Karpas-422 (cell line): Measurements from ENCODE around the gene SCAMP5. TPM values are rescaled to one million over a fixed set of nuclear protein-coding genes. Genes with fewer than 3 reads are reported as not detected.

Source experiments
- DNase-seq: peaks from one replicate; pipeline ENCODE4 v3.0.0-alpha.2; 2015
- H2AFZ ChIP-seq: fragments of 200-600 bp; sonication (generic); 2 replicates; pipeline ENCODE4 v1.6.1; 2014; ENCODE audit warnings: antibody characterized with exemption, low read length, mixed read lengths
- H3K27ac ChIP-seq: fragments of 200-600 bp; sonication (generic); 2 replicates; pipeline ENCODE4 v1.5.1; 2014; ENCODE audit warnings: mild to moderate bottlenecking, low read length, moderate library complexity
- H3K27me3 ChIP-seq: fragments of 200-600 bp; sonication (generic); 2 replicates; pipeline ENCODE4 v1.6.1; 2014; ENCODE audit warnings: low read length, mixed read lengths
- H3K36me3 ChIP-seq: fragments of 200-600 bp; sonication (generic); 2 replicates; pipeline ENCODE4 v1.6.1; 2014; ENCODE audit warnings: low read length, mixed read lengths; ENCODE audit not compliant: insufficient read depth
- H3K4me1 ChIP-seq: fragments of 200-600 bp; sonication (generic); 2 replicates; pipeline ENCODE4 v1.6.1; 2014; ENCODE audit warnings: mild to moderate bottlenecking, low read length, mixed read lengths
- H3K4me2 ChIP-seq: fragments of 200-600 bp; sonication (generic); 2 replicates; pipeline ENCODE4 v1.6.1; 2014; ENCODE audit warnings: low read length, low read depth, mild to moderate bottlenecking; ENCODE audit not compliant: poor library complexity, severe bottlenecking
- H3K4me3 ChIP-seq: fragments of 200-600 bp; sonication (generic); 2 replicates; pipeline ENCODE4 v1.5.1; 2014; ENCODE audit warnings: mild to moderate bottlenecking, antibody characterized with exemption, low read length, mixed read lengths
- H3K79me2 ChIP-seq: fragments of 200-600 bp; sonication (generic); 2 replicates; pipeline ENCODE4 v1.6.1; 2014; ENCODE audit warnings: mild to moderate bottlenecking, low read length, mixed read lengths
- H3K9ac ChIP-seq: fragments of 200-600 bp; sonication (generic); 2 replicates; pipeline ENCODE4 v1.6.0; 2014; ENCODE audit warnings: low read length
- H3K9me2 ChIP-seq: fragments of 200-600 bp; sonication (generic), shearing (Covaris generic); replicated peaks from 2 replicates; pipeline ENCODE4 v1.6.0; 2014; ENCODE audit warnings: mild to moderate bottlenecking, low read length, moderate library complexity; ENCODE audit not compliant: insufficient read depth
- H3K9me3 ChIP-seq: fragments of 300-700, 200-600 bp; sonication (generic); 2 replicates; pipeline ENCODE4 v1.6.1; 2014; ENCODE audit warnings: low read length, mixed read lengths
- H4K20me1 ChIP-seq: fragments of 200-600 bp; sonication (generic); 2 replicates; pipeline ENCODE4 v1.6.1; 2014; ENCODE audit warnings: mild to moderate bottlenecking, antibody characterized with exemption, low read length, low read depth; ENCODE audit not compliant: insufficient read depth
- total RNA-seq: library from RNA; depleted of rRNA; stranded (reverse); fragments of >200 nt; shearing (Covaris generic); gene quantifications from 2 replicates; pipeline ENCODE4 v1.2.3, GENCODE V29; 2014; ENCODE audit warnings: low replicate concordance

SCAMP5 gene
- total RNA-seq, 1 experiment from 2014 or later, result 54.0 TPM

GRCh38 chr15:75056036-75056435 lies 60.7 kb downstream of the SCAMP5 start:
- Histone ChIP-seq H3K36me3 (no peaks in the 10 kb centered on the region), H3K79me2 (no peaks in the 10 kb centered on the region), H3K9ac (no peak overlapping the region), H3K4me1 (no peaks in the 10 kb centered on the region), H3K4me2 (no peak overlapping the region), H3K9me2 (no peaks in the 10 kb centered on the region), H3K4me3 (no peak overlapping the region), H3K27ac (no peak overlapping the region), H3K27me3 (no peaks in the 10 kb centered on the region), H2AFZ (no peak overlapping the region), H3K9me3 (no peaks in the 10 kb centered on the region), H4K20me1 (peaks cover 7% of the 10 kb centered on the region; the same call in 1 of the 2 replicates)
- no peak for DNase-seq

DNA sequence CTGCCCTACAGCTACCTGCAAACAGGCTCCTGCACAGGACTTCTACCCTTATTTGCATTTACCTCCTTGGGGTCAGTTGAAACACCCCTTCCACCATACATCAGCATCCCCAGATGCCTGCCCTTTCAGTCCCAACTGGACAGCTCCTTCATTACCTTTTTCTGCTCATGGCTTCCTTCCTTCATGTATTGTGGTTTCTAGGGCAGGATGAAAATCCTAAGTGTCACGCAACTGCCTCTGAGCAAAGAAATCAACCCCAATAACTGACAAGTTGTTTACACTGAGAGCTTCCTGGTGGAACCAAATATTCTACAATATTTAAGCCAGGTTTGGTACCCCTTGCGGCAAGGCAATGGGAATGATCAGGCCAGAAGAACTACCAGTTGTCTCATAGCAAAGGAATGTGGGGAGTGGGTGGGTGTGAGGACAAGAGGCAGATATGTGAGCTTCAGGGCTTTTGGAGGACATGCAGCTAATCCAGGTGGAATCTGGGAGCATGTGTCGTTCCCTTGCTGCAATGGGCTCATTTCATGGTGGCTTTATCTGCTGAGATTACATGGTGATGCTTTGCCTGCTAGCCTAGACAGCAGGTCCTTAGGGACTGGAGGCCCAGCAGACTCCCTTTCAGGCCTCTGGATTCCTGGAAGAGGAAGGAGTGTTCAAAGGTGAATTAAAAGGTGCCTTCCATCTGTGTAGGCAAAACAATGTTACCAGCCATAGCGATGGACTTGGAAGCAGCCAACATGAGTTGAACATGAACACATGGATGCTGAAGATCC lies 63.0 kb downstream of the SCAMP5 start:
- no peaks in the 10 kb centered on the region for H3K27me3 ChIP-seq
- H3K9me2 ChIP-seq, result no peaks in the 10 kb centered on the region
- no peaks in the 10 kb centered on the region for H3K9me3 ChIP-seq
- no peak overlapping the region for H2AFZ ChIP-seq
- peaks cover 6% of the 10 kb centered on the region; the same call in 1 of the 2 replicates for H4K20me1 ChIP-seq
- DNase-seq, result no peak
- no peaks in the 10 kb centered on the region for H3K36me3 ChIP-seq
- H3K4me2 ChIP-seq, result no peak overlapping the region
- H3K9ac ChIP-seq, result no peak overlapping the region
- no peak overlapping the region for H3K4me3 ChIP-seq
- H3K27ac ChIP-seq, result no peak overlapping the region
- no peaks in the 10 kb centered on the region for H3K79me2 ChIP-seq
- H3K4me1 ChIP-seq, result no peaks in the 10 kb centered on the region

DNA sequence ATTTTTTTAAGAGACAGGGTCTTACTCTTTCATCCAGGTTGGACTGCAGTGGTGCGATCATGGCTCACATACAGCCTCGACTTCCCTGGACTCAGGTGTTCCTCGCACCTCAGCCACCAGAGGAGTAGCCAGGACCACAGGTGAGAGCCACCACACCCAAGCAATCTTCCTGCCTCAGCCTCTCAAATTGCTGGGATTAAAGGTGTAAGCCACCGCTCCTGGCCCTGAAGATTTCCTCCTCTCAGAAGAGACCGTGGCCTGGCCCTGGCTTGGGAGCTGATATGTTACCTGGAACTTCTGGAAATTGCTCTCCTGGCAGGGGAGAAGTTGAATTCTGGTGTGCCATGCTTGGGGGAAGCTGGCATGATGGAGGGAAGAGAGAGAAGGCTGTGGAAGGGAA lies 64.2 kb downstream of the SCAMP5 start:
- Histone ChIP-seq H3K4me1 (no peaks in the 10 kb centered on the region), H3K9me2 (no peaks in the 10 kb centered on the region), H3K27me3 (no peaks in the 10 kb centered on the region), H3K4me2 (no peak overlapping the region), H3K9me3 (no peaks in the 10 kb centered on the region), H3K36me3 (no peaks in the 10 kb centered on the region), H2AFZ (no peak overlapping the region), H3K4me3 (no peak overlapping the region), H3K9ac (no peak overlapping the region), H3K27ac (no peak overlapping the region), H3K79me2 (no peaks in the 10 kb centered on the region), H4K20me1 (peaks cover 6% of the 10 kb centered on the region; the same call in 1 of the 2 replicates)
- no peak for DNase-seq

- H3K79me2 ChIP-seq, result no peaks in the 10 kb centered on the region
- no peaks in the 10 kb centered on the region for H3K36me3 ChIP-seq
- no peaks in the 10 kb centered on the region for H3K4me1 ChIP-seq
- H2AFZ ChIP-seq, result no peak overlapping the region
- no peak overlapping the region for H3K27ac ChIP-seq
- no peak overlapping the region for H3K4me2 ChIP-seq
- H3K27me3 ChIP-seq, result no peaks in the 10 kb centered on the region
- H3K9me2 ChIP-seq, result no peaks in the 10 kb centered on the region
- H3K4me3 ChIP-seq, result no peak overlapping the region
- no peak overlapping the region for H3K9ac ChIP-seq
- no peaks in the 10 kb centered on the region for H3K9me3 ChIP-seq
- DNase-seq, result no peak
- 0 out of 2 replicates have a peak, but pooled peaks cover 1% of the 10 kb centered on the region for H4K20me1 ChIP-seq
Measured at GRCh38 chr15:75061272-75061671, 65.9 kb downstream of the SCAMP5 start.

- no peaks in the 10 kb centered on the region for H3K9me3 ChIP-seq
- H3K9ac ChIP-seq, result no peak overlapping the region
- no peaks in the 10 kb centered on the region for H3K79me2 ChIP-seq
- H2AFZ ChIP-seq, result no peak overlapping the region
- H3K4me1 ChIP-seq, result no peaks in the 10 kb centered on the region
- H3K4me2 ChIP-seq, result no peak overlapping the region
- no peaks in the 10 kb centered on the region for H3K9me2 ChIP-seq
- H3K27ac ChIP-seq, result no peak overlapping the region
- H4K20me1 ChIP-seq, result no peaks in the 10 kb centered on the region
- no peaks in the 10 kb centered on the region for H3K36me3 ChIP-seq
- no peak overlapping the region for H3K4me3 ChIP-seq
- H3K27me3 ChIP-seq, result no peaks in the 10 kb centered on the region
- DNase-seq, result no peak
Measured at GRCh38 chr15:75062706-75063105, 67.3 kb downstream of the SCAMP5 start.

DNA sequence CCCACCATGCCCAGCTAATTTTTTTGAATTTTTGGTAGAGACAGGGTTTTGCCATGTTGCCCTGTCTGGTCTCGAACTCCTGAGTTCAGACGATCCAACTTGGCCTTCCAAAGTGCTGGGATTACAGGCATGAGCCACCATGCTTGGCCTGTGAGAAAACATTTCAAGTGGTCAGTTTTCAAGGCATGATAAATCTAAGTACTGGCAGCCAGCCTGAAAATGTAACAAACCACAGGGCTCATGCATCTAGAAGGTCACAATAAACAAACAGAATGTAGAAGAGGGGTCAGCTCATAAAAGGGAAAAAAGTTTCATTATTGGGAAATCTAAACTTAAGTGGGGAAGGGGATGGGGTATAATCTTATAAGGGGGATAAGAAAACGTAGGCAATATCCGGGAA lies 68.0 kb downstream of the SCAMP5 start:
- no peak overlapping the region for H3K9ac ChIP-seq
- H3K36me3 ChIP-seq, result no peaks in the 10 kb centered on the region
- no peaks in the 10 kb centered on the region for H3K9me3 ChIP-seq
- H3K27me3 ChIP-seq, result no peaks in the 10 kb centered on the region
- DNase-seq, result no peak
- H3K4me1 ChIP-seq, result no peaks in the 10 kb centered on the region
- H2AFZ ChIP-seq, result no peak overlapping the region
- no peak overlapping the region for H3K4me2 ChIP-seq
- no peak overlapping the region for H3K27ac ChIP-seq
- H3K9me2 ChIP-seq, result no peaks in the 10 kb centered on the region
- H4K20me1 ChIP-seq, result no peaks in the 10 kb centered on the region
- H3K4me3 ChIP-seq, result no peak overlapping the region
- no peaks in the 10 kb centered on the region for H3K79me2 ChIP-seq

- no peak overlapping the region for H3K4me2 ChIP-seq
- no peaks in the 10 kb centered on the region for H3K79me2 ChIP-seq
- H3K9me3 ChIP-seq, result no peaks in the 10 kb centered on the region
- H3K36me3 ChIP-seq, result no peaks in the 10 kb centered on the region
- H3K4me1 ChIP-seq, result no peaks in the 10 kb centered on the region
- H3K27me3 ChIP-seq, result no peaks in the 10 kb centered on the region
- H3K27ac ChIP-seq, result no peak overlapping the region
- H3K9ac ChIP-seq, result no peak overlapping the region
- no peak for DNase-seq
- H2AFZ ChIP-seq, result no peak overlapping the region
- H4K20me1 ChIP-seq, result no peaks in the 10 kb centered on the region
- no peak overlapping the region for H3K4me3 ChIP-seq
- no peaks in the 10 kb centered on the region for H3K9me2 ChIP-seq
Measured at GRCh38 chr15:75063889-75064288, 68.5 kb downstream of the SCAMP5 start.

DNA sequence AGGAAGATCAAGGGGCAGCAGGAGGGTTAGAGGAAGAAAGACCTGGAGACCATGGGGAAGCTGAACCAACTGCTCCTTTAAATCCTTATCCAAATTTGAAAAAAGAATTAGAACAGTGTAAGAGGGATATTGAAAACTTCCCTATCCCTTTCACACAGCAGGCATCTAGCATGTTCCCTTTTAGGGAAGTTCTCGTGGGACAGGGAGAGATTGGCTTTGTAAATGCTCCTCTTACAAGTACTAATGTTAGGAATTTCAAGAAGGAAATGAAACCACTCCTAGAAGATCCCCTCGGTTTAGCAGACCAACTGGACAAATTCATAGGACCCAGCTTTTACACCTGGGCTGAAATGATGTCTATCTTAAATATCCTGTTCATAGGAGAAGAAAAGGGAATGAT lies 69.5 kb downstream of the SCAMP5 start:
- H3K27ac ChIP-seq, result no peak overlapping the region
- H3K4me3 ChIP-seq, result no peak overlapping the region
- no peak for DNase-seq
- H3K27me3 ChIP-seq, result no peaks in the 10 kb centered on the region
- no peaks in the 10 kb centered on the region for H3K9me3 ChIP-seq
- H3K4me1 ChIP-seq, result no peaks in the 10 kb centered on the region
- H3K9me2 ChIP-seq, result no peaks in the 10 kb centered on the region
- H2AFZ ChIP-seq, result no peak overlapping the region
- no peak overlapping the region for H3K9ac ChIP-seq
- H3K36me3 ChIP-seq, result no peaks in the 10 kb centered on the region
- no peaks in the 10 kb centered on the region for H3K79me2 ChIP-seq
- no peak overlapping the region for H3K4me2 ChIP-seq
- no peaks in the 10 kb centered on the region for H4K20me1 ChIP-seq
